Pancreas (tissue), 10 donors: Measurements from ENCODE around the gene PRR11. TPM values are rescaled to one million over a fixed set of nuclear protein-coding genes. Genes with fewer than 3 reads are reported as not detected.

Source experiments
- ATAC-seq, 4 donors: fragments of 200-7000 bp; cut with Tn5 transposase; one replicate each; pipeline versions ENCODE4 v1.8.0 to v1.9.1; 2020; ENCODE audit warnings: mild to moderate bottlenecking in 4 of 4, moderate library complexity in 4 of 4
- DNase-seq, 6 donors: peaks; one replicate each; pipeline ENCODE4 v3.0.0-alpha.2; 2020
- FAIRE-seq: peaks from 2 replicates; lab custom pipeline; 2012; peaks lifted over from hg19 to GRCh38; lab: Jason Lieb, UNC
- H3K27ac ChIP-seq, 4 donors: fragments of 200-600 bp; sonication (generic); 1 replicate in 3 of 4; 2 replicates in 1 of 4; pipeline versions ENCODE4 v1.5.0 to v1.8.0; 2020
- H3K27me3 ChIP-seq, 4 donors: fragments of 200-600 bp; one replicate each; pipeline ENCODE4 v1.8.0; 2021
- H3K36me3 ChIP-seq, 3 donors: fragments of 200-600 bp; sonication (generic) in 1 of 3; one replicate each; pipeline versions ENCODE4 v1.5.0 to v1.8.0; 2020 to 2021
- H3K4me1 ChIP-seq, 3 donors: fragments of 200-600 bp; one replicate each; pipeline ENCODE4 v1.8.0; 2021
- H3K4me3 ChIP-seq, 4 donors: fragments of 200-600 bp; sonication (generic) in 2 of 4; one replicate each; pipeline versions ENCODE4 v1.5.0 to v1.8.0; 2020 to 2021
- H3K9me3 ChIP-seq, 4 donors: fragments of 200-600 bp; one replicate each; pipeline ENCODE4 v1.8.0; 2021
- CTCF ChIP-seq, 4 donors: fragments of 200-600 bp; sonication (generic) in 3 of 4; IDR thresholded peaks; one replicate each; pipeline versions ENCODE4 v1.5.0 to v1.8.0; 2021; ENCODE audit warnings: antibody characterized with exemption in 4 of 4
- WGBS, 2 donors: extraction: QIAGEN DNeasy Blood & Tissue Kit; methylation state at CpG; one replicate each; pipeline ENCODE4 v1.1.7; 2013; 5-methylcytosine and 5-hydroxymethylcytosine counted together
- intact Hi-C, 3 donors: fragments of 100-400 bp; cut with DNase I; formaldehyde crosslinking; loops; one replicate each; pipeline versions ENCODE4 v1.11.1 to v1.14.2; 2022
- polyA plus RNA-seq, 2 donors: library from polyadenylated mRNA; stranded (reverse); fragments of 200-250 nt; gene quantifications; one replicate each; pipeline ENCODE4 v1.2.3, GENCODE V29; 2013
- total RNA-seq, 6 donors: library from RNA; stranded (reverse); fragmentation: NEBNext Ultra II Directional in 4 of 6; extraction: Animal tissue kit (Norgen Biotek cat#: 25700) in 4 of 6; gene quantifications; one replicate each; pipeline versions ENCODE4 v1.2.1 to v1.2.4, GENCODE V29; 2021 to 2023
- donor health status: healthy with polysubstance abuse.
- donor health status: DM: no; HTN: no; CAD: no; lungs with moderate emphysema.
- donor health status: DM: no; HTN: no; CAD: no.
- donor health status: control.
- donor health status: control.
- donor health status: Bipolar disorder and iron deficiency.
- donor health status: DM: yes; HTN: yes; CAD: no.
- donor health status: DM: no; HTN: no; CAD: no.
- donor health status: DM: no; HTN: no; CAD: no.
- donor health status: DM: yes; HTN: yes; CAD: no.

Gene PRR11
- total and polyA plus RNA-seq, 8 donors = 0.08 to 1.5 (median 0.53) TPM

DNA sequence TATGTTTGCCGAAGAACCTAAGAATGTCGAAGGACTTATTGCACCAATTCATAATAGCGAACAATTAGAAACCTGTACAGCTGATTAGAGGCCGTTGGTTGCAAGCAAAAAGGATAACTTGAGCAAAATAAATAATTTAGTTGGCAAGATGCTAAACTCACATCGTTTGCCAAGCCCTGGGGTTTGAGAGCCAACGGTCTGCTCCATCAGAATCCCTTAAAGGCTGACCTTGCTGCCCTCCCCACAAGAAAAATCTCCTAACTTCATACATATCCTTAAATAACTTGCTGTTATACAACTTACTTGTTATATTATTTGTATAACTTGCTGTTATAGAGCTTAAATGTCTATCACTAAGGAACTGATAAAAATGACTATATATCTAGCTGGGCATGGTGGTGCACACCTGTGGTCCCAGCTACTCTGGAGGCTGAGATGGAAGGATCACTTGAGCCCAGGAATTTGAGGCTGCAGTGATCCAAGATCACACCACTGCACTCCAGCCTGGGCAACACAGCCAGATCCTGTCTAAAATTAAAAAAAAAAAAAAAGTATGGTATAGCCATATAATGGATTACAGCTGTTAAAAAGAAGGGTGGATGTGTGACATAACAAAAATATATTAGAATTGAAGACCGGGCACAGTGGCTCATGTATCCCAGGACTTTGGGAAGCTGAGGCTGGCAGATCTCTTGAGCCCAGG is 47.0 kb upstream of the PRR11 start:
- DNase-seq = no peak
- no peak for TF ChIP-seq CTCF (IDR thresholded peaks at IDR 0.05)
- WGBS, 2 donors = 77 to 78% methylated on average over 7 of the region's 7 CpGs
- no peak for ATAC-seq
- no peaks in the 10 kb centered on the region for H3K36me3 ChIP-seq
- no peak for FAIRE-seq
- intact Hi-C loops = no loop called here
- H3K27ac ChIP-seq = no peak overlapping the region
- H3K4me3 ChIP-seq = no peak overlapping the region
- H3K4me1 ChIP-seq = peaks cover 3 to 15% (median 13%) of the 10 kb centered on the region in 3 donors
- H3K9me3 ChIP-seq = no peaks in the 10 kb centered on the region
- no peaks in the 10 kb centered on the region for H3K27me3 ChIP-seq

DNA sequence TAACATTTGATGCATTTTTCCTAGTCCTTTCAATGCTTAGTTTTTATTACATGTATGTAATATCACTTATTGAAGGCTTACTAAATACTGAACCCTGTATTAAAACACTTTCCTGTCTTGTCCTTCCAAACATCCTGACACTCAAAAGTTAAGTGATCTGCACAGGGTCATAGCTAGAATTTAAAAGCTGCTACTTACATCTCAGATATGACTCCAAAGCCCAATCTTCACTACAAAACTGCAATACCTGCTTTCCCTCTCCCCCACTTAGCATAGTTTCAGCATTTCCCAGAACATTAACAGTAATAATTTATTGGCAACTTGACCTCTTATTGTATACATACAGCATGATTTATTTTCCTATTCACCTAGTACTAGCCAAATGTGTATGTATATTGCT is 44.6 kb upstream of the PRR11 start:
- Histone ChIP-seq H3K9me3 (no peaks in the 10 kb centered on the region), H3K36me3 (no peaks in the 10 kb centered on the region), H3K4me3 (no peak overlapping the region), H3K27ac (no peak overlapping the region), H3K27me3 (no peaks in the 10 kb centered on the region), H3K4me1 (peaks cover 3 to 7% (median 5%) of the 10 kb centered on the region in 3 donors)
- DNase-seq (no peak), ATAC-seq (no peak), FAIRE-seq (no peak)
- intact Hi-C loops = no loop called here
- TF ChIP-seq CTCF (IDR thresholded peaks at IDR 0.05) = no peak

DNA sequence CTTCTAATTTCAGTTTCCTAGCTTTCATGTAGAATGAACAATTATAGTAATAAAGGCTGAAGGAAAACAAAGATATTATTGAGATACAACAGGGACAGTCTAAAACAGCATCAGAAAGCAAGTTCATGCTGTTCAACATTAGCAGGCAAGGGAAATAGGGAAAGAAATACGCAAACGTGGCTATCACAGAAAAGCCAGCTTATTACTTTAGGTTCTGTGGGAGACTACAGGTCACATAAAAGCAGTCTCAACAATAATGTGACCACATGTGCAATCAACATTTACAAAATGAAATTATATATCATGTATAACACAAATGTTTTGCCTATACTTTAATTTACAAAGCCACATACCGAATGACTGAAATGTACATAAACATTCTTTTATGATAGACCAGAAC is 44.0 kb upstream of the PRR11 start:
- peaks cover 3 to 7% (median 5%) of the 10 kb centered on the region in 3 donors for H3K4me1 ChIP-seq
- ATAC-seq = no peak
- H3K27ac ChIP-seq = no peak overlapping the region
- intact Hi-C loops = no loop called here
- no peaks in the 10 kb centered on the region for H3K36me3 ChIP-seq
- no peak for DNase-seq
- no peak overlapping the region for H3K4me3 ChIP-seq
- FAIRE-seq = no peak
- TF ChIP-seq CTCF (IDR thresholded peaks at IDR 0.05) = no peak
- no peaks in the 10 kb centered on the region for H3K9me3 ChIP-seq
- WGBS, 2 donors = 81 to 85% methylated on average over 3 of the region's 3 CpGs
- no peaks in the 10 kb centered on the region for H3K27me3 ChIP-seq

DNA sequence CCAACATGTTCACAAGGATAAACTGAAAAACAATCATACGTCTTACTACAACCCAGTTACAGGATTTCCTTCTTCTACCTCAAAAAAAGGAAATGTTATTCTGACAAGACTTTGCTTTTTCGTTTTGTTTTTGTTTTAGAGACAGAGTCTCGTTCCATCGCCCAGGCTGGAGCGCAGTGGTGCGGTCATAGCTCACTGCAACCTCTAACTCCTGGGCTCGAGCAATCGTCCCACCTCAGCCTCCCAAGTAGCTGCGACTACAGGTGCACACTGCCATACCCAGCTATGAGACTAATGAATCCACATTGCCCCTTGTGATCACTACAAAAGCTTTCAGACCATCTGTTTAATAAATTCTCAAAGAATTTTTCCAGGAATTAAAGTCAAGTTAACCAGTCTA is 40.1 kb upstream of the PRR11 start:
- Histone ChIP-seq H3K27ac (no peak overlapping the region), H3K36me3 (no peaks in the 10 kb centered on the region), H3K27me3 (no peaks in the 10 kb centered on the region), H3K4me3 (no peak overlapping the region), H3K9me3 (no peaks in the 10 kb centered on the region), H3K4me1 (no peaks in the 10 kb centered on the region)
- intact Hi-C loops = no loop called here
- no peak for TF ChIP-seq CTCF (IDR thresholded peaks at IDR 0.05)
- ATAC-seq (no peak), FAIRE-seq (no peak), DNase-seq (no peak)
- 95% methylated on average over 9 of the region's 9 CpGs for WGBS, 2 donors

DNA sequence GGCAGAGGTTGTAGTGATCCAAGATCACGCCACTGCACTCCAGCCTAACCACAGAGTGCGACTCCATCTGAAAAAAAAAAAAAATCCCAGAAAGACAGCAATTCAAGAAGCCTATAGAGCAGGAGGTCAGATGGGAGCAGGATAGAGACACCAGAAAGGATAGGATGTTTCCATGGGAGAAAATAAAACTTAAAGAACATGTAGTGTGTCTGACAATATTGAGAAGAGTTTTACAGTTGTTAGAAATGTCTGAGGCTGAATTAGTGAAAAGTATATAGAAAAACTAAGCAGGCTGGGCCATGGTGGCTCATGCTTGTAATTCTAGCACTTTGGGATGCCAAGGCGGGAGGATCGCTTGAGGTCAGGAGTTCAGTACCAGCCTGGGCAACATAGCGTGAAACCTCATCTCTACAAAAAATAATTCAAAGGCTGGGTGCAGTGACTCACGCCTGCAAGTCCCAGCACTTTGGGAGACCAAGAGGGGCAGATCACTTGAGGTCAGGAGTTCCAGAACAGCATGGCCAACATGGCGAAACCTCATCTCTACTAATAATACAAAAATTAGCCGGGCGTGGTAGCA is 33.6 kb upstream of the PRR11 start:
- no peak for TF ChIP-seq CTCF (IDR thresholded peaks at IDR 0.05)
- FAIRE-seq (no peak), DNase-seq (no peak), ATAC-seq (no peak)
- Histone ChIP-seq H3K36me3 (no peaks in the 10 kb centered on the region), H3K4me3 (no peak overlapping the region), H3K9me3 (no peaks in the 10 kb centered on the region), H3K27ac (no peak overlapping the region), H3K27me3 (no peaks in the 10 kb centered on the region), H3K4me1 (no peaks in the 10 kb centered on the region)
- intact Hi-C loops = no loop called here
- WGBS, 2 donors = 97 to 100% methylated on average over 9 of the region's 9 CpGs
